GM19238 (cell line): ENCODE measurements around the gene H6PD.

ENCODE experiments used
- DNase-seq: peaks from one replicate; pipeline ENCODE4 v3.0.0; 2011; ENCODE audit warnings: low spot score; ENCODE audit not compliant: insufficient read length

H6PD gene

DNA sequence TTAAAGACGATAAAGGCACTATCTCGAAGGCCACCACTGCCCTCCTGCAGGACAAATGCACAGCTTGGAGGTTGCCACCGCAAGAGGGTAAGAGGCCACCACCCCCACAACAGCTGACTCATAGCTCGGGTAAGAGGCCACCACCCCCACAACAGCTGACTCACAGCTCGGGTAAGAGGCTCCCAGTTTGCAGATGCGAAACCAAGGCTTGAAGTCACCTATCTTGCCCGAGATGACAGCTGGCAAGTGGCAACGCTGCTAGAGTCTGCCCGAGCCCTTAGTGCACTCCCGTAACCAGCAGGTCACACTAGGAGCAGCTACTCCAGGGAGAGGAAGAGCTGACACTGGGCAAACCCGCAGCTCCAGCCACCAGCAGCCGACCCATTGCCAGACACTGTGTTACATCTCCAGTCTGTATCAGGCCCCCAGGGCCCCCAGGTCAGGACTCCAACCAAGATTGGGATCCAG, 41.0 kb downstream of the H6PD start:
- DNase-seq, result peak; percentile 73

GRCh38 chr1:9278116-9278515, 43.5 kb downstream of the H6PD start:
- no peak for DNase-seq

DNA sequence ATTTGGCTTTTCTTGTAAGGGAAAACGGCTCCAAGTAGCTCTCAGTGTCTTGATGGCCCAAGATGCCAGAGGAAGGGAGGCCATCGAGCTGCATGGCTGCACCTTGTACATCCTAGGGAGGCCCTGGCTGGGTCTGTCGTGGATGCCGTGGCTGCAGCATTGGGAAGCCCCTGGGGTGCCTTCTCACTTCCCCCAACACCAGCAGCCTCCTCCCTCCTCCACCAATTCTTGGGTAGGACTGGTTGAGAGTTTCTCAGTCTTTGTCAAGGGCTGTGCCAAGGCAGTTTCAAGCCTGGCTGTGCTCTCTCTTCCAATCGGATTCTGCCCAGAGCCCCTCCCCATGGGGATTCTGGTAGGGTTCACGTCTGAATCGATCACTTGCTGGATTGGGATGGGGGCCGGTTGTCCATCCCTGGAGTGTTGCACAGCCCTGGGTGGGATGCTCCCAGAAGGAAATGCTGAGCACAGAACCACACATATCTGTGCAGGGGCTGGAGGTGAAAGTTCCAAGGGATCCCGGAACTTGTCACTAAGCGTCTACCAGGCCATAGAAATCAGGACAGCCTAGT, 44.1 kb downstream of the H6PD start:
- no peak for DNase-seq

- DNase-seq, result no peak
Measured at GRCh38 chr1:9279172-9279840, 44.7 kb downstream of the H6PD start.

GRCh38 chr1:9280015-9280860, 45.7 kb downstream of the H6PD start:
- DNase-seq, result no peak

- DNase-seq, result no peak
Measured at GRCh38 chr1:9281071-9281827, 46.7 kb downstream of the H6PD start.

- no peak for DNase-seq
Measured at GRCh38 chr1:9281908-9282695, 47.5 kb downstream of the H6PD start.

GRCh38 chr1:9282696-9282955, 48.1 kb downstream of the H6PD start:
- no peak for DNase-seq

DNA sequence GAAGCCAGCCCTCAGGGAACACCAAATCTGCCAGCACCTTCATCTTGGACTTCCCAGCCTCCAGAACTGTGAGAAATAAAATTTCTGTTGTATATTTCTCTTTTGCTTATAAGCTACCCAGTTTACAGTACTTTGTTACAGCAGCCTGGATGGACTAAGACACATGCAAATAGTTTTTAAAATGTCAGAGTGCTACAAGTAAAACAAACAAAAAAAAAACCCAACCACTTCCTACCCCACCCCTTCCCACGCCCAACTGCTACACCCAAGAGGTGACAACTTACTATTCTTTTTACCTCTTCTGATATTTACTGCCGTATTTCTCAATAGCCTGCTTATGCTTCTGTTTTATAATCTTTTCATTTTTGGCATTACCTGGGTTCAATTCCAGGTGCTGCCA, 49.5 kb downstream of the H6PD start:
- DNase-seq, result no peak

GRCh38 chr1:9286556-9286955, 52.0 kb downstream of the H6PD start:
- no peak for DNase-seq

DNA sequence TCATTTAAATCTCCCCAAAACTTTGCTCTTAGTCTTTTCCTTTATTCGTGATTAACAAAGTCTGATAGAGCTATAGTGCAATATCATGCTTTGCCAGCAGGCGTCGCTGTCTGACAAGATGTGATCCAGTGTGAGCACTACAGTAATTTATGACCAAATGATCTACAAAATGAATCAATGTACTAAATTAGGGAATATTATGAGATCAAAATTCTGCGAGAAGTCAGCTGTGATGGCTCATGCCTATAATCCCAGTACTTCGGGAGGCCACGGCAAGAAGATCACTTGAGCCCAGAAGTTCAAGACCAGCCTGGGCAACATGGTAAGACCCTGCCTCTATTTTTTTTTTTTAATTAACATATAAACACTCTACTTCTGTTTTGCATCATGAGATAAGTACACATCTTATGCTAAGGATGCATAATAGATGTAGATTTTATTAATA, 54.5 kb downstream of the H6PD start:
- DNase-seq, result no peak

GRCh38 chr1:9289711-9290485, 55.3 kb downstream of the H6PD start:
- no peak for DNase-seq

- no peak for DNase-seq
Measured at GRCh38 chr1:9291914-9292360, 57.4 kb downstream of the H6PD start.

DNA sequence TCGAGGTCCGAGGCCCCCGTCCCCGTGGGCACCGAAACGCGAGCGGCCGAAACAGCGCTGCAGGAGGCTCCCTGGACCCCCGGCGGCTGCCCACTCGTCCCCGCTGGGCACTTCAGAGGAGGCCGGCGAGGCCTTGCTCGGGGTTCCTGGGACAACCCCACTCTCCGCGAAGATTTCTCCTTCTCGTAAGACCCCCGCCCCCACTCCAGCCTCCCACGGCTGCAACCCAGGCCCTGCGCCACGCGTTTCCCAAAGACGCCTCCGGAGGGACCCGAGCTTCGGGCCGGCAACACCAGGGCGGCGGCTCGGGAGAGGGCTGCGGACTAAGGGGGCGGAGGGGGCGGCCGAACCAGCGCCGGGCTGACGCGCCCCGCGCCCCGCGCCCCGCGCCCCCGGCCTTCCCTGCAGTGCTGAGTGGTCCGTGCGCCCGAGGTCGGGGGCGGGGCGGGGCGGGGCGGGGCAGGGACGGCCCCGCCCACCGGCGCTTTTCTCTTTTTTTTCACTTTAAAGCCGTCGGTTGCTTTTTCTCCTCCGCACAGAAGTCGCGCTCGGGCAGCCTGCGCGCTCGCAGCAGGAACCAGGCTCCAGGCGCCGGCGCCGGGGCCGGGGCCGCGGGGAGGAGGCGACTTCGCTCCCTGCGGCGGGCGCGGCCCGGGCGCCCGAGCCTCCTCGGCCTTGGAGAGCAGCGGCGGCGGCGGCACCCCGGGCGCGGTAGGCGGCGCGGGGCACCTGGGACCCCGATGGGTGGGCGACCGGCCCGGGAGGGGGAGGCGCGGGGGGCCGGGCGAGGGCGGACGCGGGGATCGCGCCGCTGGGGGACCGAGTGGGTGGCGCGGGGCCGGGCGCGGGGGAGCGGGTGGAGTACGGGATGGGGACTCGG, 58.0 kb downstream of the H6PD start, which contains the start of gene SPSB1:
Gene SPSB1 (plus strand): TSS at position 534 of the 880 bp plus-strand sequence. CDS start 62,998 bp downstream, outside the sequence.
- DNase-seq, result peak; percentile 54

DNA sequence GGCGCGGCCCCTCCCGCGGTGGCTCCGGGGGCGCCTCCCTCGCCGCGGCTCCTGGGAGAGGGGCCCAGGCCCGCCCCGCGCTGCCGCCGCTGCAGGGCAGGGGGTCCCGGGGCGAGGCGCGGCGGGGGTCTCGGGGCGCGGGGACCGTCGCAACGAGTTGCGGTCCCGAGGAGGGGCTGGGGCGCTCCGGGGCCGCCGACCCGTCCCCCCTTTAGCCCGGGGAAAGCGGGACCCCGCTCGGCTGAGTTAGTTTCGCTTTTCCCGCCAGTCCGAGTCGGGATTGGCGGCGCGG, 58.6 kb downstream of the H6PD start:
- no peak for DNase-seq

GRCh38 chr1:9293533-9294404, 59.2 kb downstream of the H6PD start:
- no peak for DNase-seq

DNA sequence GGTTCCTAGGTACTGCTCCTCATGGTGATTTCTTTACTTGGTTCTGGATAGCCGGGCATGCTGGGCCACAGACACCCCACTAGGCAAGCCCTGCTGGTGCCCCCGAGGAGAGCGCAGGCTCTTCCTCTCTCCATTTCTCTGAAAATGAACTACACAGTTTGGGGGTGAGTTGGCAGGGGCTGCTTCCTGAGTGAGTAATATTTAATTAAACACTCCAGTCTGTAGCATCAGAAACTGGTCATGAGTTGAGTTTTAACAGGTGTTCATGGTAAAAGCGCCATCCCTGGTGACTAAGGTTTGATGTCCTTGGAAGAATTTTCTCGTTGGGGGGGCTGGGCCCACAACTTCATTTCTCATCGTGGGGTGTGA, 59.8 kb downstream of the H6PD start:
- no peak for DNase-seq

- DNase-seq, result no peak
Measured at GRCh38 chr1:9294910-9295636, 60.5 kb downstream of the H6PD start.
